Liver (tissue), 9 donors: Measurements from ENCODE around the gene ASXL1. TPM values are rescaled to one million over a fixed set of nuclear protein-coding genes. Genes with fewer than 3 reads are reported as not detected.

Experiments
- DNase-seq: peaks from one replicate; pipeline ENCODE4 v3.0.0-alpha.2; 2017; ENCODE audit warnings: low spot score
- H3K27ac ChIP-seq, 2 donors: one replicate each; pipeline ENCODE4 v1.7.0; 2013; ENCODE audit warnings: inconsistent platforms in 2 of 2, low read length in 2 of 2, control low read depth in 1 of 2, low read depth in 1 of 2, mild to moderate bottlenecking in 1 of 2
- H3K27me3 ChIP-seq, 4 donors: one replicate each; pipeline versions ENCODE4 v1.6.1 to v1.7.0; 2013; ENCODE audit warnings: low read length in 3 of 4, inconsistent platforms in 1 of 4, mild to moderate bottlenecking in 1 of 4, moderate library complexity in 1 of 4; ENCODE audit not compliant: control insufficient read depth in 4 of 4, insufficient read depth in 4 of 4
- H3K36me3 ChIP-seq, 4 donors: one replicate each; pipeline versions ENCODE4 v1.6.1 to v1.7.0; 2013; ENCODE audit warnings: low read length in 3 of 4, mild to moderate bottlenecking in 3 of 4, low read depth in 1 of 4, moderate library complexity in 1 of 4; ENCODE audit not compliant: control insufficient read depth in 4 of 4, insufficient read depth in 3 of 4
- H3K4me1 ChIP-seq, 4 donors: one replicate each; pipeline versions ENCODE4 v1.6.1 to v1.7.0; 2013; ENCODE audit warnings: low read length in 3 of 4, mild to moderate bottlenecking in 3 of 4, moderate library complexity in 1 of 4; ENCODE audit not compliant: control insufficient read depth in 4 of 4, insufficient read depth in 4 of 4
- H3K4me3 ChIP-seq, 3 donors: one replicate each; pipeline versions ENCODE4 v1.6.1 to v1.7.0; 2013; ENCODE audit warnings: low read length in 3 of 3, control low read depth in 1 of 3, low read depth in 1 of 3, mild to moderate bottlenecking in 1 of 3
- H3K9ac ChIP-seq, 2 donors: one replicate each; pipeline ENCODE4 v1.7.0; 2013; ENCODE audit warnings: low read length in 2 of 2, mild to moderate bottlenecking in 2 of 2, moderate library complexity in 2 of 2, control low read depth in 1 of 2, low read depth in 1 of 2
- H3K9me3 ChIP-seq, 4 donors: one replicate each; pipeline versions ENCODE4 v1.6.1 to v1.7.0; 2013; ENCODE audit warnings: low read length in 3 of 4; ENCODE audit not compliant: control insufficient read depth in 4 of 4
- EGR1 ChIP-seq, 2 donors: IDR thresholded peaks; 2 replicates each; pipeline ENCODE4 v1.6.1; 2016 to 2018; ENCODE audit warnings: antibody characterized with exemption in 2 of 2, low read depth in 2 of 2
- FOXA1 ChIP-seq: IDR thresholded peaks from 2 replicates; pipeline ENCODE4 v1.6.1; 2016; ENCODE audit warnings: antibody characterized with exemption
- FOXA2 ChIP-seq: IDR thresholded peaks from 2 replicates; pipeline ENCODE4 v1.6.1; 2016; ENCODE audit warnings: antibody characterized with exemption
- GABPA ChIP-seq, 2 donors: IDR thresholded peaks in 1 of 2; conservative IDR thresholded peaks in 1 of 2; 2 replicates each; pipeline ENCODE4 v1.6.1; 2016; ENCODE audit warnings: antibody characterized with exemption in 2 of 2, mild to moderate bottlenecking in 1 of 2, moderate library complexity in 1 of 2
- HNF4A ChIP-seq, 2 donors: conservative IDR thresholded peaks; 2 replicates each; pipeline ENCODE4 v1.6.1; 2016; ENCODE audit warnings: antibody characterized with exemption in 2 of 2, mild to moderate bottlenecking in 2 of 2
- HNF4G ChIP-seq: IDR thresholded peaks from 2 replicates; pipeline ENCODE4 v1.6.1; 2016; ENCODE audit warnings: antibody characterized with exemption
- JUND ChIP-seq, 2 donors: IDR thresholded peaks; 2 replicates each; pipeline ENCODE4 v1.6.1; 2016; ENCODE audit warnings: antibody characterized with exemption in 2 of 2
- NR2F2 ChIP-seq: IDR thresholded peaks from 2 replicates; pipeline ENCODE4 v1.6.1; 2016; ENCODE audit warnings: antibody characterized with exemption
- RXRA ChIP-seq, 2 donors: IDR thresholded peaks; 2 replicates each; pipeline ENCODE4 v1.6.1; 2017 to 2018; ENCODE audit warnings: antibody characterized with exemption in 2 of 2, mild to moderate bottlenecking in 1 of 2
- SP1 ChIP-seq: IDR thresholded peaks from 2 replicates; pipeline ENCODE4 v1.6.1; 2018; ENCODE audit warnings: antibody characterized with exemption, mild to moderate bottlenecking
- TAF1 ChIP-seq: conservative IDR thresholded peaks from 2 replicates; pipeline ENCODE4 v1.6.1; 2016; ENCODE audit warnings: antibody characterized with exemption, mild to moderate bottlenecking
- YY1 ChIP-seq: IDR thresholded peaks from 2 replicates; pipeline ENCODE4 v1.6.1; 2016; ENCODE audit warnings: antibody characterized with exemption, mild to moderate bottlenecking
- WGBS: extraction: QIAGEN DNeasy Blood & Tissue Kit; methylation state at CpG from one replicate; pipeline ENCODE4 v1.1.7; 2013; 5-methylcytosine and 5-hydroxymethylcytosine counted together
- polyA plus RNA-seq, 2 donors: library from polyadenylated mRNA; stranded (reverse) in 1 of 2; unstranded in 1 of 2; fragments of 200-250 nt in 1 of 2; fragments of >200 nt in 1 of 2; fragmentation: Nextera tagmentation in 1 of 2; extraction: Ambion mirVana in 1 of 2; gene quantifications; one replicate each; pipeline versions ENCODE4 v1.2.1 to v1.2.3, GENCODE V29; 2013 to 2015
- total RNA-seq, 2 donors: library from RNA; depleted of rRNA; stranded (reverse); fragments of >200 nt; gene quantifications; one replicate each; pipeline ENCODE4 v1.2.3, GENCODE V29; 2014
- TF ChIP-seq, protein P1 (sequence below): IDR thresholded peaks from 2 replicates; pipeline ENCODE4 v1.6.1; 2016; ENCODE audit warnings: antibody characterized with exemption, mild to moderate bottlenecking
- TF ChIP-seq, protein P2 (sequence below): IDR thresholded peaks from 2 replicates; pipeline ENCODE4 v1.6.1; 2016; ENCODE audit warnings: antibody characterized with exemption
- TF ChIP-seq, protein P3 (sequence below): IDR thresholded peaks from 2 replicates; pipeline ENCODE4 v1.6.1; 2016; ENCODE audit warnings: antibody characterized with exemption
- TF ChIP-seq, protein P4 (sequence below): IDR thresholded peaks from 2 replicates; pipeline ENCODE4 v1.6.1; 2016; ENCODE audit warnings: antibody characterized with exemption
- TF ChIP-seq, protein P5 (sequence below): fragments of 150-350 bp; IDR thresholded peaks from 2 replicates; pipeline ENCODE4 v1.5.1; 2017; ENCODE audit warnings: improper control_type of control experiment, low read depth, low read length; ENCODE audit not compliant: missing input control
- donor health status: healthy.
- donor health status: healthy.
- donor health status: healthy.
- donor health status: healthy.
- donor health status: healthy.

The ASXL1 gene
- total and polyA plus RNA-seq, 4 donors, result 13.4 to 61.3 (median 24.5) TPM

DNA sequence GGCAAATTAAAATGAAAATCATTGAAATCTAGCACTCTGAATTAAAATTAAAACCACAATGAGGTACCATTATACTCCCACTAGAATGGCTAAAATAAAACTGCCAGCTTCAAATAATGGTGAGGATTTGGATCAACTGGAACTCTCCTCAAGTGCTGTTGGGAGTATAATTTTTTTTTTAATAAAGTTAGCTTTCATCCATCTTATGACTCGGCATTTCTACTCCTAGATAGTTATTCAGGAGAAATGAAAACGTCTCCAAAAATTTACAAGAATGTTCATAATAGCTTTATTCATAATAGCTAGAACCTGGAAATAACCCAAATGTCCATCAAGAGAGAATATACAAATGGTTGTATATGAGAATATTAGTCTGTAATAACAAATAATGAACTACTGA, 63.2 kb downstream of the ASXL1 start:
- no peak for DNase-seq
- Histone ChIP-seq H3K4me1 (peaks cover 0 to 2% (median 0%) of the 10 kb centered on the region in 4 donors), H3K4me3 (no peak overlapping the region), H3K27ac (no peak overlapping the region), H3K9me3 (no peaks in the 10 kb centered on the region), H3K36me3 (no peaks in the 10 kb centered on the region), H3K9ac (no peak overlapping the region), H3K27me3 (no peaks in the 10 kb centered on the region)
- 92% methylated on average over 2 of the region's 2 CpGs for WGBS
- TF ChIP-seq NR2F2 (no peak), GABPA (IDR thresholded peaks at IDR 0.05 in 1 of 2, conservative IDR thresholded peaks at IDR 0.05 in 1 of 2) (no peak), EGR1 (IDR thresholded peaks at IDR 0.05; ENCODE audit: low read depth in 2 of 2) (no peak), TAF1 (no peak), FOXA1 (no peak), HNF4A (conservative IDR thresholded peaks at IDR 0.05) (no peak), HNF4G (no peak)
- TF ChIP-seq, protein P1, sequence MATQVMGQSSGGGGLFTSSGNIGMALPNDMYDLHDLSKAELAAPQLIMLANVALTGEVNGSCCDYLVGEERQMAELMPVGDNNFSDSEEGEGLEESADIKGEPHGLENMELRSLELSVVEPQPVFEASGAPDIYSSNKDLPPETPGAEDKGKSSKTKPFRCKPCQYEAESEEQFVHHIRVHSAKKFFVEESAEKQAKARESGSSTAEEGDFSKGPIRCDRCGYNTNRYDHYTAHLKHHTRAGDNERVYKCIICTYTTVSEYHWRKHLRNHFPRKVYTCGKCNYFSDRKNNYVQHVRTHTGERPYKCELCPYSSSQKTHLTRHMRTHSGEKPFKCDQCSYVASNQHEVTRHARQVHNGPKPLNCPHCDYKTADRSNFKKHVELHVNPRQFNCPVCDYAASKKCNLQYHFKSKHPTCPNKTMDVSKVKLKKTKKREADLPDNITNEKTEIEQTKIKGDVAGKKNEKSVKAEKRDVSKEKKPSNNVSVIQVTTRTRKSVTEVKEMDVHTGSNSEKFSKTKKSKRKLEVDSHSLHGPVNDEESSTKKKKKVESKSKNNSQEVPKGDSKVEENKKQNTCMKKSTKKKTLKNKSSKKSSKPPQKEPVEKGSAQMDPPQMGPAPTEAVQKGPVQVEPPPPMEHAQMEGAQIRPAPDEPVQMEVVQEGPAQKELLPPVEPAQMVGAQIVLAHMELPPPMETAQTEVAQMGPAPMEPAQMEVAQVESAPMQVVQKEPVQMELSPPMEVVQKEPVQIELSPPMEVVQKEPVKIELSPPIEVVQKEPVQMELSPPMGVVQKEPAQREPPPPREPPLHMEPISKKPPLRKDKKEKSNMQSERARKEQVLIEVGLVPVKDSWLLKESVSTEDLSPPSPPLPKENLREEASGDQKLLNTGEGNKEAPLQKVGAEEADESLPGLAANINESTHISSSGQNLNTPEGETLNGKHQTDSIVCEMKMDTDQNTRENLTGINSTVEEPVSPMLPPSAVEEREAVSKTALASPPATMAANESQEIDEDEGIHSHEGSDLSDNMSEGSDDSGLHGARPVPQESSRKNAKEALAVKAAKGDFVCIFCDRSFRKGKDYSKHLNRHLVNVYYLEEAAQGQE, result no peak
- TF ChIP-seq, protein P2, sequence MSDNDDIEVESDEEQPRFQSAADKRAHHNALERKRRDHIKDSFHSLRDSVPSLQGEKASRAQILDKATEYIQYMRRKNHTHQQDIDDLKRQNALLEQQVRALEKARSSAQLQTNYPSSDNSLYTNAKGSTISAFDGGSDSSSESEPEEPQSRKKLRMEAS, result no peak
- TF ChIP-seq, protein P3, sequence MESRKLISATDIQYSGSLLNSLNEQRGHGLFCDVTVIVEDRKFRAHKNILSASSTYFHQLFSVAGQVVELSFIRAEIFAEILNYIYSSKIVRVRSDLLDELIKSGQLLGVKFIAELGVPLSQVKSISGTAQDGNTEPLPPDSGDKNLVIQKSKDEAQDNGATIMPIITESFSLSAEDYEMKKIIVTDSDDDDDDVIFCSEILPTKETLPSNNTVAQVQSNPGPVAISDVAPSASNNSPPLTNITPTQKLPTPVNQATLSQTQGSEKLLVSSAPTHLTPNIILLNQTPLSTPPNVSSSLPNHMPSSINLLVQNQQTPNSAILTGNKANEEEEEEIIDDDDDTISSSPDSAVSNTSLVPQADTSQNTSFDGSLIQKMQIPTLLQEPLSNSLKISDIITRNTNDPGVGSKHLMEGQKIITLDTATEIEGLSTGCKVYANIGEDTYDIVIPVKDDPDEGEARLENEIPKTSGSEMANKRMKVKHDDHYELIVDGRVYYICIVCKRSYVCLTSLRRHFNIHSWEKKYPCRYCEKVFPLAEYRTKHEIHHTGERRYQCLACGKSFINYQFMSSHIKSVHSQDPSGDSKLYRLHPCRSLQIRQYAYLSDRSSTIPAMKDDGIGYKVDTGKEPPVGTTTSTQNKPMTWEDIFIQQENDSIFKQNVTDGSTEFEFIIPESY, result no peak
- TF ChIP-seq, protein P4, sequence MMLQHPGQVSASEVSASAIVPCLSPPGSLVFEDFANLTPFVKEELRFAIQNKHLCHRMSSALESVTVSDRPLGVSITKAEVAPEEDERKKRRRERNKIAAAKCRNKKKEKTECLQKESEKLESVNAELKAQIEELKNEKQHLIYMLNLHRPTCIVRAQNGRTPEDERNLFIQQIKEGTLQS, result no peak

DNA sequence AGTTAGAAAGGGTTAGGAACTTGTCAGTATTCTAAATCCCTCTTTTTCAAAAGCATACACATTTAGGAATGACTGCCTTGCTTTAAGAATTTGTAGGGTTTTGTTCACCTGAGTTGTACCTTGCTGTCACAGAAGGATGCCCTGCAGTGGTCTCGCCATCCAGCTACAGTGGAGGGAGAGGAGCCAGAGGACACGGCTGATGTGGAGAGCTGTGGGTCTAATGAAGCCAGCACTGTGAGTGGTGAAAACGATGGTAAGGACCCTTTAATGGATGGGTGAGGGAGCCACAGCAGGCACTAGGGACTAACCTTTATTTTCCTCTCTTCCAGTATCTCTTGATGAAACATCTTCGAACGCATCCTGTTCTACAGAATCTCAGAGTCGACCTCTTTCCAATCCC, 69.9 kb downstream of the ASXL1 start:
- DNase-seq, result no peak
- Histone ChIP-seq H3K9me3 (no peaks in the 10 kb centered on the region), H3K27me3 (no peaks in the 10 kb centered on the region), H3K27ac (no peak overlapping the region), H3K9ac (no peak overlapping the region), H3K4me3 (no peak overlapping the region), H3K36me3 (peaks cover 12 to 52% (median 40%) of the 10 kb centered on the region in 4 donors), H3K4me1 (peaks cover 0 to 2% (median 0%) of the 10 kb centered on the region in 4 donors)
- 98% methylated on average over 6 of the region's 6 CpGs for WGBS
- TF ChIP-seq, protein P5, sequence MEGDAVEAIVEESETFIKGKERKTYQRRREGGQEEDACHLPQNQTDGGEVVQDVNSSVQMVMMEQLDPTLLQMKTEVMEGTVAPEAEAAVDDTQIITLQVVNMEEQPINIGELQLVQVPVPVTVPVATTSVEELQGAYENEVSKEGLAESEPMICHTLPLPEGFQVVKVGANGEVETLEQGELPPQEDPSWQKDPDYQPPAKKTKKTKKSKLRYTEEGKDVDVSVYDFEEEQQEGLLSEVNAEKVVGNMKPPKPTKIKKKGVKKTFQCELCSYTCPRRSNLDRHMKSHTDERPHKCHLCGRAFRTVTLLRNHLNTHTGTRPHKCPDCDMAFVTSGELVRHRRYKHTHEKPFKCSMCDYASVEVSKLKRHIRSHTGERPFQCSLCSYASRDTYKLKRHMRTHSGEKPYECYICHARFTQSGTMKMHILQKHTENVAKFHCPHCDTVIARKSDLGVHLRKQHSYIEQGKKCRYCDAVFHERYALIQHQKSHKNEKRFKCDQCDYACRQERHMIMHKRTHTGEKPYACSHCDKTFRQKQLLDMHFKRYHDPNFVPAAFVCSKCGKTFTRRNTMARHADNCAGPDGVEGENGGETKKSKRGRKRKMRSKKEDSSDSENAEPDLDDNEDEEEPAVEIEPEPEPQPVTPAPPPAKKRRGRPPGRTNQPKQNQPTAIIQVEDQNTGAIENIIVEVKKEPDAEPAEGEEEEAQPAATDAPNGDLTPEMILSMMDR, result no peak
- TF ChIP-seq JUND (IDR thresholded peaks at IDR 0.05), result no peak
- TF ChIP-seq, protein P4, result no peak
- no peak for TF ChIP-seq HNF4A (conservative IDR thresholded peaks at IDR 0.05)
- TF ChIP-seq SP1, result no peak
- no peak for TF ChIP-seq YY1
- no peak for TF ChIP-seq FOXA2
- TF ChIP-seq RXRA (IDR thresholded peaks at IDR 0.05), result no peak
- no peak for TF ChIP-seq FOXA1
- TF ChIP-seq NR2F2, result no peak
- TF ChIP-seq GABPA (IDR thresholded peaks at IDR 0.05 in 1 of 2, conservative IDR thresholded peaks at IDR 0.05 in 1 of 2), result no peak
- TF ChIP-seq, protein P3, result no peak
- TF ChIP-seq HNF4G, result no peak
- TF ChIP-seq, protein P2, result no peak
- no peak for TF ChIP-seq EGR1 (IDR thresholded peaks at IDR 0.05; ENCODE audit: low read depth in 2 of 2)
